Peyer's patch (tissue), 4 donors: ENCODE data around the gene PAX2. TPM values are rescaled to one million over a fixed set of nuclear protein-coding genes. Genes with fewer than 3 reads are reported as not detected.

ENCODE experiments used
- DNase-seq, 3 donors: peaks; one replicate each; pipeline ENCODE4 v3.0.0-alpha.2; 2017 to 2019
- H3K27ac ChIP-seq, 4 donors: fragments of 200-600 bp; sonication (generic); one replicate each; pipeline ENCODE4 v1.5.1; 2016 to 2019
- H3K27me3 ChIP-seq, 2 donors: fragments of 200-600 bp; sonication (generic); one replicate each; pipeline ENCODE4 v1.5.1; 2019
- H3K36me3 ChIP-seq, 3 donors: fragments of 200-600 bp; sonication (generic); one replicate each; pipeline ENCODE4 v1.5.1; 2016 to 2019
- H3K4me1 ChIP-seq, 4 donors: fragments of 200-600 bp; sonication (generic); one replicate each; pipeline ENCODE4 v1.5.1; 2016 to 2019
- H3K4me3 ChIP-seq, 4 donors: fragments of 200-600 bp; sonication (generic); 1 replicate in 3 of 4; 2 replicates in 1 of 4; pipeline ENCODE4 v1.5.1; 2016 to 2019; ENCODE audit warnings: mild to moderate bottlenecking in 1 of 4
- H3K9me3 ChIP-seq, 4 donors: fragments of 200-600 bp; sonication (generic); one replicate each; pipeline ENCODE4 v1.5.1; 2016 to 2019; ENCODE audit warnings: mild to moderate bottlenecking in 1 of 4
- POLR2A ChIP-seq, 2 donors: fragments of 450-650 bp; IDR thresholded peaks; one replicate each; pipeline ENCODE4 v1.5.1; 2017; ENCODE audit warnings: antibody characterized with exemption in 2 of 2, mild to moderate bottlenecking in 2 of 2, moderate library complexity in 2 of 2
- total RNA-seq, 4 donors: library from RNA; depleted of rRNA; stranded (reverse); fragments of >200 nt; gene quantifications; one replicate each; pipeline ENCODE4 v1.1.0, GENCODE V29; 2016
- TF ChIP-seq, protein P1 (sequence below), 6 experiments: fragments of 450-650 bp in 4 of 6; fragments of 200-600 bp in 2 of 6; sonication (generic) in 1 of 6; IDR thresholded peaks; one replicate each; pipeline ENCODE4 v1.5.1; 2017 to 2019; ENCODE audit warnings: antibody characterized with exemption in 6 of 6, mild to moderate bottlenecking in 3 of 6, moderate library complexity in 1 of 6

PAX2 gene
- total RNA-seq, 4 donors from 2014 or later: not detected

DNA sequence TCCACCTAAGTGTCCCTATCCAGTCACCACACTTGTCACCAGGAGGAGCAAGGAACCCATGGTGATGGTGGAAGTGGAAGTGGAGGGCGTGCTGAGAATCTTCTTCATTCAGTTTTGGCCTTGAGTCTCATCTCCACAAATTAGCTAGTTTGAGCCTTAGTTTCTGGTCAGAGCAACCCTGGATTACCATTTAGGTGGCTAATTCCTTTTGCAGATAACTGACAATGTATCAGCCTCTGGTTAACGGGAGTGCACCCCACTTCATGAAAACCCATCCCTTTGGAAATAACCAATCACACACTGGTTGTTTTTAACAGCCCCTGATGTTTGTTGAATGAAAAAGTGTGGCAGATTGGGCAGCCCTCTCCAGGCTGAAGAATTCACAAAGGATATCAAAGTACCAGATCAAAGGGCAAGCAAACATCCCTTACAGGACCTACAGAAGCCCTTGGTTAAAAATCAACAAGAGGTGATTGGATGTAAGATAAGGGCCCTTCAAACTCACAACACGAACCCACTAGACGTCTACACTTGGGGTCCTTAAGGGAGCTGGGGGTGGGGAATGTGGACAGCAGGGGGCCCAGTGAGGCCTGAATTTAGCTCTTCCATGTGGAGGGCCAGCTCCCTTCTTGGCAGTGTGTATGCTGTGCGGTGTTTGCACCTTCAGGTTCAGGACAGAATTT, 130.2 kb downstream of the PAX2 start:
- peaks cover 0 to 12% (median 0%) of the 10 kb centered on the region in 4 donors for H3K4me1 ChIP-seq
- no peak for TF ChIP-seq POLR2A (IDR thresholded peaks at IDR 0.05)
- TF ChIP-seq, protein P1, sequence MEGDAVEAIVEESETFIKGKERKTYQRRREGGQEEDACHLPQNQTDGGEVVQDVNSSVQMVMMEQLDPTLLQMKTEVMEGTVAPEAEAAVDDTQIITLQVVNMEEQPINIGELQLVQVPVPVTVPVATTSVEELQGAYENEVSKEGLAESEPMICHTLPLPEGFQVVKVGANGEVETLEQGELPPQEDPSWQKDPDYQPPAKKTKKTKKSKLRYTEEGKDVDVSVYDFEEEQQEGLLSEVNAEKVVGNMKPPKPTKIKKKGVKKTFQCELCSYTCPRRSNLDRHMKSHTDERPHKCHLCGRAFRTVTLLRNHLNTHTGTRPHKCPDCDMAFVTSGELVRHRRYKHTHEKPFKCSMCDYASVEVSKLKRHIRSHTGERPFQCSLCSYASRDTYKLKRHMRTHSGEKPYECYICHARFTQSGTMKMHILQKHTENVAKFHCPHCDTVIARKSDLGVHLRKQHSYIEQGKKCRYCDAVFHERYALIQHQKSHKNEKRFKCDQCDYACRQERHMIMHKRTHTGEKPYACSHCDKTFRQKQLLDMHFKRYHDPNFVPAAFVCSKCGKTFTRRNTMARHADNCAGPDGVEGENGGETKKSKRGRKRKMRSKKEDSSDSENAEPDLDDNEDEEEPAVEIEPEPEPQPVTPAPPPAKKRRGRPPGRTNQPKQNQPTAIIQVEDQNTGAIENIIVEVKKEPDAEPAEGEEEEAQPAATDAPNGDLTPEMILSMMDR (IDR thresholded peaks at IDR 0.05): no peak
- no peak overlapping the region for H3K27ac ChIP-seq
- H3K27me3 ChIP-seq: no peaks in the 10 kb centered on the region
- H3K4me3 ChIP-seq: no peak overlapping the region
- DNase-seq: no peak
- H3K9me3 ChIP-seq: no peaks in the 10 kb centered on the region
- no peaks in the 10 kb centered on the region for H3K36me3 ChIP-seq

DNA sequence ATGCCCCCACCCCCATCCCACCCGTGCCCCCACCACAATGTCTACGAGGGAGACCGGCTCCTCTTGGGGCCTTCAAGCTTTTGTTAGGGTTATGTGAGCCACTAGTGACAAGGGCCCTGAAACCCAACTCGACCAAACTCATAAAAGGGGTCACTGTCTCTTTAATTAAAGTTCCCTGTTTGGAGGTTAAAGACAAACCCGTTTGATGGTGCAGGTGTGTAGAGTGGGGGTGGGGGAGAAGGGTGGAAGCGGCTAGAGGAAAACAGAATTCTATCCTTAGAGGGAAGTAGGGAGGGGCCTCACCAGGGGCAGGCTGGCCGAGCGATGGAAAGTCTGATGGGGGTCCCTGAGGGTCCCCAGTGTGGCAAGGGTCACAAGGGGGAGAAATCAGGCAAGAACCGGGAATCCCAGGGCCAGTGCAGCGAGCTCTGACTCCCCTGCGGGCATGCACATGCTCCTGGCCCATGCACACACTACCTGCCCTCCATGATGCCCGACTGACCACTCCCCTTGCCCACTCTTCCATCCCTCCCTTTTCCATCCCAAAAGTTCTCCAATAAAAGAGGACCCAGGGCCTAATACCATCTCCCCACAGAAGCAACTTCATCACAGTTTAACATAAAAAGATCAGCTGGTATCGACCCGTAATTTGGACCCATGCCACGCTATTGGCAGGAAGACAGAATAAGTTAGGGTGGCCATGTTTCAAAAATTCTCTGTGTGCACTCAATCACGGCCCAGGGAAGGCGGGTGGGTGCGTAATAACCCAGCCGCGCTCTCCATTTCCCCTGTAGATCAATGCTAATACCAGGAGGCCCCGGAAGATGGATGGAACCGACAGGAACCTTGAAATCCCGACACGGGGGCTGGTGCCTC, 131.4 kb downstream of the PAX2 start:
- H3K9me3 ChIP-seq: no peaks in the 10 kb centered on the region
- H3K4me3 ChIP-seq: no peak overlapping the region
- no peaks in the 10 kb centered on the region for H3K36me3 ChIP-seq
- H3K4me1 ChIP-seq: peaks cover 0 to 12% (median 0%) of the 10 kb centered on the region in 4 donors
- no peak for TF ChIP-seq POLR2A (IDR thresholded peaks at IDR 0.05)
- DNase-seq: no peak
- no peak overlapping the region for H3K27ac ChIP-seq
- no peaks in the 10 kb centered on the region for H3K27me3 ChIP-seq

DNA sequence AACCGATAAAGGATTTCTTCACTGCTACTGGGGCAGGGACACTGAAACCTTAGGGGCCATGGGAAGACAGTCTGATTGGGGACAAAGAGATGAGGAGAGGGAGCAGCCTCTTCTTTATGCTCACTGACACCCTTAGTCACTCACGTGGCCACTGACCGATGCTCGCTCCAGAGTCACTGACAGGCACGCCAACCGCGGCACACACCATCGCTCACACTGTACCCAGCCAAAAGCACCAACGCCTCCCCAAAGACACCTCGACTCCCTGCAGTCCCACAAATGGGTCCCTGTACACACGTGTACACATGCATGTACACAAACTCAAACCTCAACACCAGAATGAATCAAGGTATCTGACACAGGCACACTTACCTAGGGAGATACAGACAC, 132.1 kb downstream of the PAX2 start:
- TF ChIP-seq, protein P1 (IDR thresholded peaks at IDR 0.05): no peak
- TF ChIP-seq POLR2A (IDR thresholded peaks at IDR 0.05): no peak
- Histone ChIP-seq H3K36me3 (no peaks in the 10 kb centered on the region), H3K27me3 (no peaks in the 10 kb centered on the region), H3K9me3 (no peaks in the 10 kb centered on the region), H3K4me3 (no peak overlapping the region), H3K4me1 (peaks cover 0 to 12% (median 0%) of the 10 kb centered on the region in 4 donors), H3K27ac (no peak overlapping the region)
- no peak for DNase-seq

DNA sequence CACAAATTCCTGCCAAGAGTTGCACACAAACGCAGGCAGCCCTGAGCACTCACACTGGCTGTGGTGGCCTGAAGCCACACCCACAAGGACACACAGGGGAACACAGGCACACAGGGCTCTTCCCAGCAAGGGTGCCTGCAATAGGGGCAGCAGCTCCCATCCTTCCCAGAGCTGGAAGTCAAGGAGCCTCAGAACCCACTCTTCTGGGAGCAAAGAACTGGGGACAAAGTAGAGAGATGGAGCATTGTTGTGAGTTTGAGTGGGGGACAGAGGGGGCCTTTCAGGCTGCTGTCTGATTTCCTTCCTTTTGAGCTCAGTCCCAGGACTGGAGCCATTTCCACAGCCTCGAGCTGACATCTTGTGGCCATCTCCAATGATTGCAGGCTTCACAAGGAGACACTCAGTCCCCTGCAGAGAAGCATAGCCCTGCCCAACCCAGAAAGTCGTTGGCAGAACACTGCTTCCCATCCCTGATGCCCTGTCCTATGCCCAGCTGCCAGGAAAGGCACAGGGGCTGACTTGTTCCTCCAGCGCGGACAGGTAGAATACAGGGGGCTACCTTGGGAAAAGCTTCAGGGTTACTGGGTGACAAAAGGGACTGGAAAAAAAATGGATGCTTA, 133.0 kb downstream of the PAX2 start:
- Histone ChIP-seq H3K9me3 (no peaks in the 10 kb centered on the region), H3K27me3 (no peaks in the 10 kb centered on the region), H3K36me3 (no peaks in the 10 kb centered on the region), H3K4me1 (peaks cover 0 to 12% (median 0%) of the 10 kb centered on the region in 4 donors), H3K27ac (no peak overlapping the region), H3K4me3 (no peak overlapping the region)
- DNase-seq: peak; percentile 18 to 67 (median 60)
- TF ChIP-seq, protein P1 (IDR thresholded peaks at IDR 0.05): peak in 4 of 6 experiments; percentile 46 to 74 (median 68)
- TF ChIP-seq POLR2A (IDR thresholded peaks at IDR 0.05): no peak

Other genes with a start within 250 kb of the PAX2 start
- gene SEC31B, start 225.7 kb upstream of the PAX2 start, total RNA-seq: 10 to 100 TPM in 3 of 4 donors, 1 to 10 TPM in 1; 8.8 to 24.9 (median 23.5) TPM
- 100 to 1,000 TPM; 122 to 229 (median 167) TPM for gene NDUFB8, start 215.7 kb upstream of the PAX2 start, total RNA-seq
- gene HIF1AN, start 209.6 kb upstream of the PAX2 start, total RNA-seq: 10 to 100 TPM; 17.7 to 25.7 (median 21.8) TPM
- gene SLF2, start 167.4 kb downstream of the PAX2 start, total RNA-seq: 10 to 100 TPM; 11.0 to 37.2 (median 32.0) TPM
- gene SEMA4G, start 223.9 kb downstream of the PAX2 start, total RNA-seq: 100 to 1,000 TPM in 3 of 4 donors, 10 to 100 TPM in 1; 16.5 to 233 (median 185) TPM
- 10 to 100 TPM; 40.5 to 85.5 (median 61.7) TPM for gene MRPL43, start 241.9 kb downstream of the PAX2 start, total RNA-seq
- 10 to 100 TPM in 1 of 4 donors, 1 to 10 TPM in 3; 3.8 to 18.2 (median 4.4) TPM for gene TWNK, start 242.0 kb downstream of the PAX2 start, total RNA-seq